ENCODE measurements around the gene ZMYND11. TPM values are rescaled to one million over a fixed set of nuclear protein-coding genes. Genes with fewer than 3 reads are reported as not detected.

The ZMYND11 gene
- total and polyA plus RNA-seq, 2 of the 13 experiments (the other 11 are each of a cell fraction or from before 2014, with no cell fraction given): 17.5 to 38.7 TPM

GRCh38 chr10:271201-271600 is 135.9 kb downstream of the ZMYND11 start:
- H3K9me3 ChIP-seq (ENCODE audit: low read length): no peaks in the 10 kb centered on the region
- no peak overlapping the region for H3K9ac ChIP-seq (ENCODE audit: insufficient read depth, low read depth, low read length)
- no peak overlapping the region for H3K27ac ChIP-seq (ENCODE audit: extremely low read length, insufficient read depth, low read length)
- in situ Hi-C loops (cut with HindIII; ENCODE audit: extremely low pct_ligation_motif_present, low pct_unique_long_range_greater_than_20kb) (no loop called here), intact Hi-C loops (cut with micrococcal nuclease; ENCODE audit: unreplicated experiment) (no loop called here)
- TF ChIP-seq IKZF1 (IDR thresholded peaks at IDR 0.05) (no peak), ATM (IDR thresholded peaks at IDR 0.05; ENCODE audit: borderline replicate concordance) (no peak), RFX5 (IDR thresholded peaks at IDR 0.05; ENCODE audit: low read depth, low read length) (no peak), SMAD9 (CRISPR knock-in tag; IDR thresholded peaks at IDR 0.05) (no peak), NBN (conservative IDR thresholded peaks at IDR 0.05) (no peak), ZKSCAN5 (CRISPR knock-in tag; IDR thresholded peaks at IDR 0.05) (no peak), NR1H2 (CRISPR knock-in tag; IDR thresholded peaks at IDR 0.05; ENCODE audit: borderline replicate concordance, low read depth) (no peak), MAFF (IDR thresholded peaks at IDR 0.05; ENCODE audit: low read depth, low read length) (no peak)
- no peak overlapping the region for H2AFZ ChIP-seq (ENCODE audit: low read length)
- H3K4me3 ChIP-seq (replicated peaks in 1 of 3; ENCODE audit: insufficient read depth in 1 of 3, low read depth in 2 of 3, low read length in 3 of 3): no peak overlapping the region
- no peak for FAIRE-seq
- H3K4me1 ChIP-seq (ENCODE audit: insufficient read depth, low read length): no peaks in the 10 kb centered on the region
- CTCF ChIA-PET (ENCODE audit: low intra/inter-chr PET ratio, low total read pairs): no interaction called here
- no peaks in the 10 kb centered on the region for H3K79me2 ChIP-seq (ENCODE audit: insufficient read depth, low read length)
- BruUV-seq (replicated peaks): no TSS peak
- H4K20me1 ChIP-seq (ENCODE audit: insufficient read depth, low read length): no peaks in the 10 kb centered on the region
- POLR2A ChIA-PET: no interaction called here
- DNase-seq (ENCODE audit: low spot score): no peak
- no peak; the same call in 2 of the 3 replicates for ATAC-seq
- H3K27me3 ChIP-seq (ENCODE audit: control insufficient read depth in 1 of 2, insufficient read depth in 2 of 2, low read length in 2 of 2): no peaks in the 10 kb centered on the region; a peak in 2 of 5 replicates
- H3K36me3 ChIP-seq (replicated peaks in 1 of 2; ENCODE audit: control insufficient read depth in 1 of 2, insufficient read depth in 2 of 2, low read length in 2 of 2): no peaks in the 10 kb centered on the region; a peak in 1 of 5 replicates
- no peak overlapping the region for H3K4me2 ChIP-seq (ENCODE audit: low read depth, low read length)
- WGBS (ENCODE audit: low lambda C conversion rate): 83% methylated on average over 2 of the region's 3 CpGs

- DNase-seq (ENCODE audit: low spot score) (no peak), ATAC-seq (no peak), FAIRE-seq (no peak)
- no peaks in the 10 kb centered on the region for H3K9me3 ChIP-seq (ENCODE audit: low read length)
- ChIA-PET CTCF (ENCODE audit: low intra/inter-chr PET ratio, low total read pairs) (no interaction called here), POLR2A (no interaction called here)
- intact Hi-C loops (cut with micrococcal nuclease; ENCODE audit: unreplicated experiment): no loop called here
- H3K27me3 ChIP-seq (ENCODE audit: control insufficient read depth in 1 of 2, insufficient read depth in 2 of 2, low read length in 2 of 2): no peaks in the 10 kb centered on the region; a peak in 2 of 5 replicates
- no peaks in the 10 kb centered on the region for H4K20me1 ChIP-seq (ENCODE audit: insufficient read depth, low read length)
- H3K4me1 ChIP-seq (ENCODE audit: insufficient read depth, low read length): no peaks in the 10 kb centered on the region
- no peaks in the 10 kb centered on the region; a peak in 1 of 5 replicates for H3K36me3 ChIP-seq (replicated peaks in 1 of 2; ENCODE audit: control insufficient read depth in 1 of 2, insufficient read depth in 2 of 2, low read length in 2 of 2)
- in situ Hi-C loops (cut with HindIII; ENCODE audit: extremely low pct_ligation_motif_present, low pct_unique_long_range_greater_than_20kb): no loop called here
- H3K4me3 ChIP-seq (replicated peaks in 1 of 3; ENCODE audit: insufficient read depth in 1 of 3, low read depth in 2 of 3, low read length in 3 of 3): no peak overlapping the region
- no peak overlapping the region for H3K4me2 ChIP-seq (ENCODE audit: low read depth, low read length)
- no TSS peak for BruUV-seq (replicated peaks)
- H2AFZ ChIP-seq (ENCODE audit: low read length): no peak overlapping the region
- no peak overlapping the region for H3K9ac ChIP-seq (ENCODE audit: insufficient read depth, low read depth, low read length)
- TF ChIP-seq MAFK (conservative IDR thresholded peaks at IDR 0.05 in 1 of 2, IDR thresholded peaks at IDR 0.05 in 1 of 2; ENCODE audit: low read length in 2 of 2) (peak; percentile 87 to 92), MAFF (IDR thresholded peaks at IDR 0.05; ENCODE audit: low read depth, low read length) (peak; percentile 85), ZNF382 (CRISPR knock-in tag; IDR thresholded peaks at IDR 0.05; ENCODE audit: borderline replicate concordance) (no peak)
- no peaks in the 10 kb centered on the region for H3K79me2 ChIP-seq (ENCODE audit: insufficient read depth, low read length)
- WGBS (ENCODE audit: low lambda C conversion rate): 92% methylated on average over 6 of the region's 6 CpGs
- H3K27ac ChIP-seq (ENCODE audit: extremely low read length, insufficient read depth, low read length): no peak overlapping the region
Observed at GRCh38 chr10:271722-272121, 136.5 kb downstream of the ZMYND11 start.

Measured in HepG2 (cell line).